ENCODE data around the gene ULBP2. TPM values are rescaled to one million over a fixed set of nuclear protein-coding genes. Genes with fewer than 3 reads are reported as not detected.
"Not testable (repeated sequence)": the region's sequence is repeated elsewhere in the genome, so short reads cannot be mapped to it uniquely, and the experiment has no call there.

Gene ULBP2
- total and polyA plus RNA-seq, 8 donors: 2.2 to 3.6 (median 2.5) TPM

GRCh38 chr6:149935668-149936067 lies 6.1 kb upstream of the ULBP2 start:
- H3K4me1 ChIP-seq: peaks cover 9 to 14% of the 10 kb centered on the region in 2 donors
- no peak overlapping the region for H3K27ac ChIP-seq
- no peak for TF ChIP-seq CTCF (IDR thresholded peaks at IDR 0.05)
- H3K36me3 ChIP-seq: no peaks in the 10 kb centered on the region
- DNase-seq (no peak), ATAC-seq (no peak)
- no peaks in the 10 kb centered on the region for H3K9me3 ChIP-seq
- H3K27me3 ChIP-seq: peaks cover 59 to 97% of the 10 kb centered on the region in 2 donors
- intact Hi-C loops (cut with DNase I): loop anchor here in 1 of 2 donors (5.0 kb wide), 1 partner anchor 72 kb away; no protein-coding TSS in a partner anchor
- no peak overlapping the region for H3K4me3 ChIP-seq

DNA sequence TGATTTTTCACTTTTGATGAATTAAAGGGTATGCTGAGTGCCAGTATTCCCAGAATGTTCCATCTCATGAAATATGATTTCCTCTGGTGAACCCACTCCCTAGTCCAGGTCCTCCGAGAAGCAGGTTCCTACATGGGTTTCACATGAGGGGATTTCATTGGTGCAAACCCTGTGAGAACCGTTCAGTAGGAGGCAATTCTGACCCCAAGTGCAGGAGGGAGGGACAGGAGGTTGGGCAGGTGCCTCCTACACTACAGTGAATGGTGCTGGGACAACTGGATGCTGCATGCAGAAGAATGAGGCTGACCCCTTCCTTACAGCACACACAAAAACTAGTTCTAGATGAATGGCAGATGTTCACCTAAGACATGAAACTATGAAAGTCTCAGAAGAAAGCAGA lies 5.1 kb upstream of the ULBP2 start:
- H3K27ac ChIP-seq: no peak overlapping the region
- ATAC-seq (no peak), DNase-seq (no peak)
- intact Hi-C loops (cut with DNase I): loop anchor here in 1 of 2 donors (5.0 kb wide), 1 partner anchor 71 kb away; no protein-coding TSS in a partner anchor
- H3K36me3 ChIP-seq: no peaks in the 10 kb centered on the region
- H3K9me3 ChIP-seq: no peaks in the 10 kb centered on the region
- TF ChIP-seq CTCF (IDR thresholded peaks at IDR 0.05): no peak
- peaks cover 68 to 97% of the 10 kb centered on the region in 2 donors for H3K27me3 ChIP-seq
- H3K4me1 ChIP-seq: peaks cover 12 to 22% of the 10 kb centered on the region in 2 donors
- H3K4me3 ChIP-seq: no peak overlapping the region

DNA sequence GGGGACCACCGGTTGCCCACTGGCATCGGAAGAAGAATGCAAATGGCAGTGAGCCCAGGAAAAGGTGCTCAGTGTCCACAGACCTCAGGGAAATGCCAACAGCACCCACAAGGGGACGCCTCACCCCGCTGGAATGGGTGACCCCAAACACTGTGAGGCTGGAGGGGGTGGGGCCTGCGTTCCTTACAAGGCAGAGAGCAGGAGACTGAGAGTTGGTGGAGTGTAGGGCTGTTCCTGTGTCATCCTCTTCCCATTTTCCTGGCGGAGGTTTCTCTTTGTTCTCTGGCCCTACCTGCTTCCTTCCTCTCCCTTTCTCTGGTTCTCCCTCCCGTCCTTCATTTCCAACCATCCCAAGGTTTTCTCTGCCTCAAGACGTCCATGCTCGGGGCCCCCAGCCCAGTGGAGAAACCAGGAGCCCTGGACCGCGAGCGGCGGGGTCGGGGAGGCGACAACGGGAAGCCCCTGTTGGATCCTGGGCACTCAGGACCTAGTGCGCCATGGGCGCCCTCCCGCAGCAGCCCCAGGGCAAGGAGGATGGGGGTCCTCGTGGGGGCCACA lies 3.7 kb upstream of the ULBP2 start:
- H3K27me3 ChIP-seq: peaks cover 67 to 97% of the 10 kb centered on the region in 2 donors
- H3K27ac ChIP-seq, DNase-seq, H3K36me3 ChIP-seq, H3K9me3 ChIP-seq: not testable (repeated sequence)
- peaks cover 12 to 28% of the 10 kb centered on the region in 2 donors for H3K4me1 ChIP-seq
- intact Hi-C loops (cut with DNase I): loop anchor here in 1 of 2 donors (5.0 kb wide), 1 partner anchor 69 kb away; no protein-coding TSS in a partner anchor
- H3K4me3 ChIP-seq: peak overlapping the region; percentile 10 to 33
- peak; percentile 39 for ATAC-seq

DNA sequence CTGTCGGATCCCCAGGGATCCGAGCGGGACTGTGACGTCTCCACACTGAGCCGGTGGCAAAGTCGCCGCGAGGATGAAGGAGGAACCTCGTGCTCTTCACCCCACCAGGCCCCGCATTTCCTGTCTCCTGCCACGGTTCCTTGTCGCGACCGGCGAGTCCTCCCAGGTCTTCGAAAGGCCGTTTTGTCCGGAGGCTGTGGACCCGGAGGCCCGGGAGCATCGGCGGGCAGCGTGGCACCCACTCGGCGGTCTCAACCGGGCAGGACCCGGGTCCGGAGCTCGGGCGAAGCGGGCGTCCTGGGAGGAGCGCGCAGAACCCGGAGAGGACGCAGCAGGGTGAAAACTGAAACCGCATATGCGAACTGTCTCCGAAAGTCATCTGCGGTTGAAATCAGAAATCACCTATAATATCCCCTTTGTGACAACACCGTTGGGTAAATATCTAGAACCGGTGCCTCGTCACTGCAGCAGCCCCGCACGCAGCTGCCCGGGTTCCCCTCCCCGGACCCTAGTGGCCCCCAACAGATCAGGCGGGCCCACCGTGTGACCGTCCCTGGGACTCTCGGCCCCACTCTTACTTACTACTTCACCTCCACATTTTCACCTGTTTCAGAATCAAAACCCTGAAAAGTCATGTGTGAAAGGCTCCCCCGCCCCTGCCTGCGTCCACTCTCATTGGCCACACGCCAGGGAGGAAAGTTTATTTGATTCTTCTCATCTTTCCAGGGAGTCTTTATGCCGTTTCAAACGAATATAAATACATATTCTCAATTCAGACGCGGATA lies 3.1 kb upstream of the ULBP2 start:
- DNase-seq (peak in 1 of 4 donors; percentile 77), ATAC-seq (no peak)
- TF ChIP-seq CTCF (IDR thresholded peaks at IDR 0.05): no peak
- peaks cover 12 to 28% of the 10 kb centered on the region in 2 donors for H3K4me1 ChIP-seq
- H3K9me3 ChIP-seq: no peaks in the 10 kb centered on the region
- intact Hi-C loops (cut with DNase I): loop anchor here in 1 of 2 donors (5.0 kb wide), 1 partner anchor 69 kb away; no protein-coding TSS in a partner anchor
- peaks cover 64 to 93% of the 10 kb centered on the region in 2 donors for H3K27me3 ChIP-seq
- peak overlapping the region; percentile 10 to 33 for H3K4me3 ChIP-seq
- H3K27ac ChIP-seq: no peak overlapping the region
- H3K36me3 ChIP-seq: no peaks in the 10 kb centered on the region

GRCh38 chr6:149939356-149939648 lies 2.5 kb upstream of the ULBP2 start:
- intact Hi-C loops (cut with DNase I): loop anchor here in 1 of 2 donors (5.0 kb wide), 1 partner anchor 68 kb away; no protein-coding TSS in a partner anchor
- TF ChIP-seq CTCF (IDR thresholded peaks at IDR 0.05): no peak
- no peaks in the 10 kb centered on the region for H3K9me3 ChIP-seq
- no peak overlapping the region for H3K4me3 ChIP-seq
- peaks cover 12 to 28% of the 10 kb centered on the region in 2 donors for H3K4me1 ChIP-seq
- ATAC-seq (no peak), DNase-seq (no peak)
- no peak overlapping the region for H3K27ac ChIP-seq
- H3K27me3 ChIP-seq: peaks cover 60 to 91% of the 10 kb centered on the region in 2 donors
- no peaks in the 10 kb centered on the region for H3K36me3 ChIP-seq
